HUES48 (cell line): ENCODE results near the gene C16orf96.
A peak's percentile ranks its signal among the peaks of the same experiment; 100 is the strongest.

ENCODE experiments used
- H3K27ac ChIP-seq: one replicate; pipeline ENCODE4 v1.7.0; 2013; ENCODE audit warnings: low read depth, low read length, inconsistent platforms
- H3K27me3 ChIP-seq: 2 replicates; pipeline ENCODE4 v1.6.1; 2013; ENCODE audit warnings: mild to moderate bottlenecking, low read length; ENCODE audit not compliant: control insufficient read depth, insufficient read depth
- H3K36me3 ChIP-seq: 2 replicates; pipeline ENCODE4 v1.6.1; 2013; ENCODE audit warnings: low read length; ENCODE audit not compliant: control insufficient read depth, insufficient read depth
- H3K4me1 ChIP-seq: 2 replicates; pipeline ENCODE4 v1.6.1; 2013; ENCODE audit warnings: mild to moderate bottlenecking, low read length; ENCODE audit not compliant: control insufficient read depth, insufficient read depth
- H3K4me3 ChIP-seq: 2 replicates; pipeline ENCODE4 v1.5.1; 2013; ENCODE audit warnings: mild to moderate bottlenecking, low read depth, low read length
- H3K9ac ChIP-seq: 2 replicates; pipeline ENCODE4 v1.6.1; 2013; ENCODE audit warnings: mild to moderate bottlenecking, low read depth, low read length, moderate library complexity
- H3K9me3 ChIP-seq: 2 replicates; pipeline ENCODE4 v1.6.1; 2013; ENCODE audit warnings: low read length; ENCODE audit not compliant: control insufficient read depth, insufficient read depth

The C16orf96 gene

GRCh38 chr16:4624827-4625559 lies 68.9 kb downstream of the C16orf96 start:
- no peaks in the 10 kb centered on the region for H3K4me1 ChIP-seq

GRCh38 chr16:4625560-4626159 lies 69.5 kb downstream of the C16orf96 start:
- Histone ChIP-seq H3K27ac (peak overlapping the region; percentile 94), H3K9ac (peak overlapping the region; percentile 74), H3K4me3 (peak overlapping the region; percentile 82)

More at GRCh38 chr16:4624827-4625559, 68.9 kb downstream of the C16orf96 start:
- Histone ChIP-seq H3K9ac (peak overlapping the region; percentile 74), H3K27ac (peak overlapping the region; percentile 94), H3K4me3 (peak overlapping the region; percentile 82), H3K36me3 (peaks cover 5% of the 10 kb centered on the region; the same call in 1 of the 2 replicates), H3K27me3 (no peaks in the 10 kb centered on the region), H3K9me3 (no peaks in the 10 kb centered on the region)

GRCh38 chr16:4626396-4626795 lies 70.3 kb downstream of the C16orf96 start:
- Histone ChIP-seq H3K4me1 (no peaks in the 10 kb centered on the region), H3K27me3 (no peaks in the 10 kb centered on the region), H3K4me3 (peak overlapping the region; percentile 82), H3K9me3 (no peaks in the 10 kb centered on the region), H3K27ac (no peak overlapping the region), H3K9ac (no peak overlapping the region), H3K36me3 (peaks cover 5% of the 10 kb centered on the region; the same call in 1 of the 2 replicates)

More at GRCh38 chr16:4625560-4626159, 69.5 kb downstream of the C16orf96 start:
- Histone ChIP-seq H3K27me3 (no peaks in the 10 kb centered on the region), H3K36me3 (peaks cover 5% of the 10 kb centered on the region; the same call in 1 of the 2 replicates), H3K4me1 (no peaks in the 10 kb centered on the region), H3K9me3 (no peaks in the 10 kb centered on the region)

GRCh38 chr16:4628283-4628682 lies 72.1 kb downstream of the C16orf96 start:
- Histone ChIP-seq H3K9me3 (no peaks in the 10 kb centered on the region), H3K36me3 (peaks cover 5% of the 10 kb centered on the region; the same call in 1 of the 2 replicates), H3K4me1 (no peaks in the 10 kb centered on the region), H3K4me3 (no peak overlapping the region), H3K27ac (no peak overlapping the region), H3K27me3 (no peaks in the 10 kb centered on the region), H3K9ac (no peak overlapping the region)

GRCh38 chr16:4631444-4631843 lies 75.3 kb downstream of the C16orf96 start:
- Histone ChIP-seq H3K9me3 (no peaks in the 10 kb centered on the region), H3K27me3 (no peaks in the 10 kb centered on the region), H3K4me3 (no peak overlapping the region), H3K9ac (no peak overlapping the region), H3K27ac (no peak overlapping the region), H3K4me1 (no peaks in the 10 kb centered on the region), H3K36me3 (peaks cover 10% of the 10 kb centered on the region; the same call in 1 of the 2 replicates)

GRCh38 chr16:4633910-4634635 lies 77.9 kb downstream of the C16orf96 start:
- H3K27ac ChIP-seq = no peak overlapping the region

GRCh38 chr16:4634768-4635167 lies 78.6 kb downstream of the C16orf96 start:
- no peak overlapping the region for H3K9ac ChIP-seq
- H3K27ac ChIP-seq = no peak overlapping the region
- H3K4me3 ChIP-seq = no peak overlapping the region

More at GRCh38 chr16:4633910-4634635, 77.9 kb downstream of the C16orf96 start:
- Histone ChIP-seq H3K9me3 (no peaks in the 10 kb centered on the region), H3K27me3 (no peaks in the 10 kb centered on the region), H3K9ac (no peak overlapping the region), H3K4me3 (no peak overlapping the region), H3K4me1 (no peaks in the 10 kb centered on the region), H3K36me3 (peaks cover 10% of the 10 kb centered on the region)

GRCh38 chr16:4636196-4636595 lies 80.1 kb downstream of the C16orf96 start:
- H3K27me3 ChIP-seq = no peaks in the 10 kb centered on the region
- H3K9me3 ChIP-seq = no peaks in the 10 kb centered on the region
- no peak overlapping the region for H3K9ac ChIP-seq

More at GRCh38 chr16:4634768-4635167, 78.6 kb downstream of the C16orf96 start:
- H3K27me3 ChIP-seq = no peaks in the 10 kb centered on the region
- H3K9me3 ChIP-seq = no peaks in the 10 kb centered on the region
- H3K4me1 ChIP-seq = no peaks in the 10 kb centered on the region
- peaks cover 10% of the 10 kb centered on the region for H3K36me3 ChIP-seq

GRCh38 chr16:4637501-4638166 lies 81.5 kb downstream of the C16orf96 start:
- no peak overlapping the region for H3K9ac ChIP-seq
- no peaks in the 10 kb centered on the region for H3K27me3 ChIP-seq
- H3K9me3 ChIP-seq = no peaks in the 10 kb centered on the region
- no peak overlapping the region for H3K27ac ChIP-seq
- peaks cover 10% of the 10 kb centered on the region for H3K36me3 ChIP-seq
- no peak overlapping the region for H3K4me3 ChIP-seq
- H3K4me1 ChIP-seq = no peaks in the 10 kb centered on the region

More at GRCh38 chr16:4636196-4636595, 80.1 kb downstream of the C16orf96 start:
- Histone ChIP-seq H3K36me3 (peaks cover 10% of the 10 kb centered on the region), H3K4me3 (no peak overlapping the region), H3K4me1 (no peaks in the 10 kb centered on the region), H3K27ac (no peak overlapping the region)

GRCh38 chr16:4639899-4640509 lies 83.9 kb downstream of the C16orf96 start:
- H3K27ac ChIP-seq = no peak overlapping the region
- no peaks in the 10 kb centered on the region for H3K9me3 ChIP-seq
- no peaks in the 10 kb centered on the region for H3K4me1 ChIP-seq
- H3K36me3 ChIP-seq = peaks cover 6% of the 10 kb centered on the region
- H3K9ac ChIP-seq = no peak overlapping the region
- no peaks in the 10 kb centered on the region for H3K27me3 ChIP-seq
- no peak overlapping the region for H3K4me3 ChIP-seq
